Measurements from ENCODE around the gene EIF2A.
A peak's percentile ranks its signal among the peaks of the same experiment; 100 is the strongest.

The EIF2A gene

GRCh38 chr3:150602426-150603152, 56.0 kb downstream of the EIF2A start:
- H3F3A ChIP-seq (ENCODE audit: control insufficient read depth, insufficient read depth): peaks cover 18% of the 10 kb centered on the region
- peak overlapping the region; percentile 91 for H3K27ac ChIP-seq (ENCODE audit: low read depth, low read length)
- H3K27me3 ChIP-seq (ENCODE audit: control insufficient read depth, low read length): no peaks in the 10 kb centered on the region
- peaks cover 58% of the 10 kb centered on the region for H3K4me1 ChIP-seq (ENCODE audit: control insufficient read depth, low read length)
- H3K4me3 ChIP-seq (ENCODE audit: low read length): peak overlapping the region; percentile 87
- no peaks in the 10 kb centered on the region for H3K9me3 ChIP-seq (ENCODE audit: control insufficient read depth, insufficient read depth, low read length)
- peaks cover 49% of the 10 kb centered on the region for H3K36me3 ChIP-seq (ENCODE audit: control insufficient read depth, low read length)
- H3K79me2 ChIP-seq (ENCODE audit: control insufficient read depth, low read length): peaks cover 99% of the 10 kb centered on the region
- H4K20me1 ChIP-seq (ENCODE audit: control insufficient read depth, insufficient read depth, low read depth, low read length): peaks cover 20% of the 10 kb centered on the region
- peak overlapping the region; percentile 90 for H3K4me2 ChIP-seq (ENCODE audit: low read length)
- no peaks in the 10 kb centered on the region for H3K9me2 ChIP-seq (replicated peaks; ENCODE audit: control insufficient read depth, low read length)
- TF ChIP-seq CTCF (IDR thresholded peaks at IDR 0.05; ENCODE audit: low read depth, low read length, poor library complexity, severe bottlenecking): no peak
- no peak for TF ChIP-seq EZH2phosphoT487 (IDR thresholded peaks at IDR 0.05; ENCODE audit: borderline replicate concordance, low read length)

- no peaks in the 10 kb centered on the region for H3K9me2 ChIP-seq (replicated peaks; ENCODE audit: control insufficient read depth, low read length)
- peaks cover 57% of the 10 kb centered on the region for H3K36me3 ChIP-seq (ENCODE audit: control insufficient read depth, low read length)
- H3K9me3 ChIP-seq (ENCODE audit: control insufficient read depth, insufficient read depth, low read length): no peaks in the 10 kb centered on the region
- TF ChIP-seq EZH2phosphoT487 (IDR thresholded peaks at IDR 0.05; ENCODE audit: borderline replicate concordance, low read length) (no peak), CTCF (IDR thresholded peaks at IDR 0.05; ENCODE audit: low read depth, low read length, poor library complexity, severe bottlenecking) (peak; percentile 33)
- H3F3A ChIP-seq (ENCODE audit: control insufficient read depth, insufficient read depth): peaks cover 18% of the 10 kb centered on the region
- H3K27me3 ChIP-seq (ENCODE audit: control insufficient read depth, low read length): no peaks in the 10 kb centered on the region
- peak within 1 kb of the TSS; percentile 91 for H3K27ac ChIP-seq (ENCODE audit: low read depth, low read length)
- peaks cover 99% of the 10 kb centered on the region for H3K79me2 ChIP-seq (ENCODE audit: control insufficient read depth, low read length)
- H3K4me2 ChIP-seq (ENCODE audit: low read length): peak within 1 kb of the TSS; percentile 90
- peaks cover 23% of the 10 kb centered on the region for H4K20me1 ChIP-seq (ENCODE audit: control insufficient read depth, insufficient read depth, low read depth, low read length)
- peak within 1 kb of the TSS; percentile 87 for H3K4me3 ChIP-seq (ENCODE audit: low read length)
- peaks cover 59% of the 10 kb centered on the region for H3K4me1 ChIP-seq (ENCODE audit: control insufficient read depth, low read length)
Observed at GRCh38 chr3:150603153-150603979, 56.8 kb downstream of the EIF2A start, which contains the start of gene SELENOT. Gene SELENOT, plus strand, starts transcription at chr3:150603321. Its CDS starts 42 bp downstream, at chr3:150603363.

GRCh38 chr3:150603980-150604319, 57.4 kb downstream of the EIF2A start:
- TF ChIP-seq EZH2phosphoT487 (IDR thresholded peaks at IDR 0.05; ENCODE audit: borderline replicate concordance, low read length) (no peak), CTCF (IDR thresholded peaks at IDR 0.05; ENCODE audit: low read depth, low read length, poor library complexity, severe bottlenecking) (no peak)
- Histone ChIP-seq H3K27me3 (ENCODE audit: control insufficient read depth, low read length) (no peaks in the 10 kb centered on the region), H3K9me2 (replicated peaks; ENCODE audit: control insufficient read depth, low read length) (no peaks in the 10 kb centered on the region), H3K36me3 (ENCODE audit: control insufficient read depth, low read length) (peaks cover 62% of the 10 kb centered on the region), H3K4me3 (ENCODE audit: low read length) (peak overlapping the region; percentile 87), H3K27ac (ENCODE audit: low read depth, low read length) (peak overlapping the region; percentile 91), H3K9me3 (ENCODE audit: control insufficient read depth, insufficient read depth, low read length) (no peaks in the 10 kb centered on the region), H3F3A (ENCODE audit: control insufficient read depth, insufficient read depth) (peaks cover 18% of the 10 kb centered on the region), H3K4me2 (ENCODE audit: low read length) (peak overlapping the region; percentile 90), H4K20me1 (ENCODE audit: control insufficient read depth, insufficient read depth, low read depth, low read length) (peaks cover 24% of the 10 kb centered on the region), H3K79me2 (ENCODE audit: control insufficient read depth, low read length) (peaks cover 99% of the 10 kb centered on the region), H3K4me1 (ENCODE audit: control insufficient read depth, low read length) (peaks cover 59% of the 10 kb centered on the region)
